Measurements from ENCODE around the gene SMTNL2.
"Not testable (repeated sequence)": the region's sequence is repeated elsewhere in the genome, so short reads cannot be mapped to it uniquely, and the experiment has no call there.

The SMTNL2 gene

DNA sequence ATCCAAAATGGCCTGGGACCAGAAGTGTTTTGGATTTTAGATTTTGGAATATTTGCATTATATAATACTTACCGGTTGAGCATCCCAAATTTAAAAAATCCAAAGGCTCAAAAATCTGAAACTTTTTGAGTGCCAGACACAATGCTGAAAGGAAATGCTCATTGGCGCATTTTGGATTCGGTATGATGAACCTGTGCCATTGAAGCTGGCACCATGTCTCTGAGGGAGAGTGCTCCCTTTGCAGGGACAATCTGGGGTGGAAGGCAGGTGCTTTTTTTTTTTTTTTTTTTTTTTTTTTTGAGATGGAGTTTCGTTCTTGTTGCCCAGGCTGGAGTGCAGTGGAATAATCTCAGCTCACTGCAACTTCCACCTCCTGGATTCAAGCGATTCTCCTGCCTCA lies 17.7 kb downstream of the SMTNL2 start:
- no peak for DNase-seq (ENCODE audit: low read depth in 2 of 2)
- H3K4me3 ChIP-seq (replicated peaks in 1 of 2; ENCODE audit: low read depth in 2 of 2, low read length in 2 of 2), result no peak overlapping the region
- TF ChIP-seq, protein P1, sequence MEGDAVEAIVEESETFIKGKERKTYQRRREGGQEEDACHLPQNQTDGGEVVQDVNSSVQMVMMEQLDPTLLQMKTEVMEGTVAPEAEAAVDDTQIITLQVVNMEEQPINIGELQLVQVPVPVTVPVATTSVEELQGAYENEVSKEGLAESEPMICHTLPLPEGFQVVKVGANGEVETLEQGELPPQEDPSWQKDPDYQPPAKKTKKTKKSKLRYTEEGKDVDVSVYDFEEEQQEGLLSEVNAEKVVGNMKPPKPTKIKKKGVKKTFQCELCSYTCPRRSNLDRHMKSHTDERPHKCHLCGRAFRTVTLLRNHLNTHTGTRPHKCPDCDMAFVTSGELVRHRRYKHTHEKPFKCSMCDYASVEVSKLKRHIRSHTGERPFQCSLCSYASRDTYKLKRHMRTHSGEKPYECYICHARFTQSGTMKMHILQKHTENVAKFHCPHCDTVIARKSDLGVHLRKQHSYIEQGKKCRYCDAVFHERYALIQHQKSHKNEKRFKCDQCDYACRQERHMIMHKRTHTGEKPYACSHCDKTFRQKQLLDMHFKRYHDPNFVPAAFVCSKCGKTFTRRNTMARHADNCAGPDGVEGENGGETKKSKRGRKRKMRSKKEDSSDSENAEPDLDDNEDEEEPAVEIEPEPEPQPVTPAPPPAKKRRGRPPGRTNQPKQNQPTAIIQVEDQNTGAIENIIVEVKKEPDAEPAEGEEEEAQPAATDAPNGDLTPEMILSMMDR (IDR thresholded peaks at IDR 0.05; ENCODE audit: low read depth, low read length), result no peak

DNA sequence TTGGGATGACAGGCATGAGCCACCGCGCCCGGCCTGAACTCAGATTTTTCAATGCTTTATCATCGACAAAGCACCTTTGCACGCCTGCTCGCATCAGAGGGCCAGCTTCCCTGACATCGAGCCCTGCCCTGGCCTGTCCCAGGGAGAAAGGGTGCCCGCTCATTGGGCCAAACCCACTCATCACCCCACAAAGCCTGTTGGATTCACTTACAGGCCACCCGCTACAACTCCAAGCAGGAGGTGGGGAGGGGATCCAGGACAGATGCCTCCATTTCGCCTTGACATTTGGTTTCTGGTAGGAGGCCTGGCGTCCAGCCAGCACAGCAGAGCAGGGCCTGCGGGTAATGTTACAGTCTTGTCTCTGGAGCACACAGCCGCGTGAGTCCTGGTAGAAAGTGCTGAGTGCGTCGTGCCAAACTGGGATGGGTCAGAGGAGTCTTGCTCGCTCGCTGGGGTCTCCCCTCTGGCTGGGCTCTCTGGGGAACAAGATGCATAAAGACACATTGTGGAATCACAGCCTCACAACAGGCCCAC lies 19.8 kb downstream of the SMTNL2 start:
- H3K4me3 ChIP-seq (replicated peaks in 1 of 2; ENCODE audit: low read depth in 2 of 2, low read length in 2 of 2), result no peak overlapping the region
- TF ChIP-seq, protein P1 (IDR thresholded peaks at IDR 0.05; ENCODE audit: low read depth, low read length), result no peak
- peak; percentile 40 to 84 for DNase-seq (ENCODE audit: low read depth in 2 of 2)

DNA sequence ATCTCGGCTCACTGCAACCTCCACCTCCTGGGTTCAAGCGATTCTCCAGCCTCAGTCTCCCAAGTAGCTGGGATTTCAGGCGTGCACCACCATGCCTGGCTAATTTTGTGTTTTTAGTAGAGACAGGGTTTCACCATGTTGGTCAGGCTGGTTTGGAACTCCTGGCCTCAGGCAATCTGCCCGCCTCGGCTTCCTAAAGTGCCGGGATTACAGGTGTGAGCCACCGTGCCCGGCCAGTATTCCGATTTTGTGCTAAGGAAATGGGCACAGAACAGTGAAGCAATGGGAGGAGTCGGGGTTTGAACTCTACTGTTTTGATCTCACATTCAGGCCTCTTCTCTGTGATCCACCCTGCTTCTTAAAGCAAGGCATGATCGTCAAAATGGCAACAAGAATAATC lies 20.4 kb downstream of the SMTNL2 start:
- DNase-seq (ENCODE audit: low read depth in 2 of 2); H3K4me3 ChIP-seq (replicated peaks in 1 of 2; ENCODE audit: low read depth in 2 of 2, low read length in 2 of 2): not testable (repeated sequence)

DNA sequence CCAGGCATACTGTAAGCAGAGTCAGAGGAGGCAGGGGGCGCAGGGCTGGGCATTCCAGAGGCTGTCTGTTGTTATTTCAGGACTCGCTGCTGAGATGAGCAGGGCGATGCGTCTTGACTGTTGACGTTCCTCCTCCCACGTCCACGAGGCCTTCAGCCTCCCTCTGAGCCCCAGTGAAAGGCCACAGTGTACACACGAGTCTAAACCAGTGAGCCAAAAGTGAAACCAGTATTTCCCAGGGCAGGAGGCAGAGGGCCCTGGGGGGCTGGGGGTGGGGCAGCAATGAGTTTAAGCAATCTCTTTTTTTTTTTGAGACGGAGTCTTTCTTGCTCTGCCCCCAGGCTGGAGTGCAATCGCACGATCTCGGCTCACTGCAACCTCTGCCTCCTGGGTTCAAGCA lies 21.5 kb downstream of the SMTNL2 start:
- no peak overlapping the region for H3K4me3 ChIP-seq (replicated peaks in 1 of 2; ENCODE audit: low read depth in 2 of 2, low read length in 2 of 2)
- TF ChIP-seq, protein P1 (IDR thresholded peaks at IDR 0.05; ENCODE audit: low read depth, low read length), result no peak
- peak; percentile 54 to 75 for DNase-seq (ENCODE audit: low read depth in 2 of 2)

DNA sequence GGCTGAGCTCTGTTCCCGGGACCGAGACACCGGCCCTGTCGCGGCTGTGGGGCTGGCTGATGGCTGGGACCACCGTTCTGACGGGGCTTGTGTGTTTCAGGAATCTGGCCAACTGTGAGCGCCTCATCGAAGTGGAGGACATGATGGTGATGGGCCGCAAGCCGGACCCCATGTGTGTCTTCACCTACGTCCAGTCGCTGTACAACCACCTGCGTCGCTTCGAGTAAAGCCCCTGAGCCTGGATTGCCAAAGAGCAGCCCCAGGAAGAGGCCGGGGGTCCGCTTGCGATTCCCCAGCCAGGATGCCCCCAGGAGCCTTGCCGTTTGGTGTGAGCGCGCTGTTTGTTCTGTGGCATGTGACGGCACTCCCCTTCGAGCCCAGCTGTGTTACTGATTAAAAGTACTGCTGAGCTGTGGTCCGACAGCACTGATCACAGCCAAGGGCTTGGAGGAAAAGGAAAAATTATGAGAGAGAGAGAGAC lies 23.0 kb downstream of the SMTNL2 start:
- peak in 1 of 2 donors; percentile 50 for DNase-seq (ENCODE audit: low read depth in 2 of 2)
- TF ChIP-seq, protein P1 (IDR thresholded peaks at IDR 0.05; ENCODE audit: low read depth, low read length), result no peak
- H3K4me3 ChIP-seq (replicated peaks in 1 of 2; ENCODE audit: low read depth in 2 of 2, low read length in 2 of 2), result no peak overlapping the region

DNA sequence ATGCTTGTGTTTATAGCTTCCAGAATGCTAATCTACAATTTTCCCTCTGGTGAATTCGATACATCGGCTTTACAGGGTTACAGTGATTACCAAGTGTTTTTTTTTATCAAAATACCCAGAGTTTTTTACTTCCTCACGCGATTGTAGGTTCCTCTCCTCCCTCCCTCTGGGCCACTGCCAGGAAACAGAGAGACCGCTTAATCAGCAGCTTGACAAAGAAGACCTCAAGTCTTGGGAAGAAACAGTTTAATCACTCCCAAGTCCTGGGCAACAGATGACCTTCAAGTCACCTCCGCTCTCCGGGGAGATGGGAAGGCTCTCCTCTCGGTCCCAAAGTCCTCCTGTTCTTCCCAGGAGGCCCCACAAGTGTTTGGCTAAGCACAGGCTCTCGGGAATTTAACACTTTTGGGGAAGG lies 23.5 kb downstream of the SMTNL2 start:
- DNase-seq (ENCODE audit: low read depth in 2 of 2), result peak; percentile 67 to 85
- TF ChIP-seq, protein P1 (IDR thresholded peaks at IDR 0.05; ENCODE audit: low read depth, low read length), result no peak
- H3K4me3 ChIP-seq (replicated peaks in 1 of 2; ENCODE audit: low read depth in 2 of 2, low read length in 2 of 2), result no peak overlapping the region

DNA sequence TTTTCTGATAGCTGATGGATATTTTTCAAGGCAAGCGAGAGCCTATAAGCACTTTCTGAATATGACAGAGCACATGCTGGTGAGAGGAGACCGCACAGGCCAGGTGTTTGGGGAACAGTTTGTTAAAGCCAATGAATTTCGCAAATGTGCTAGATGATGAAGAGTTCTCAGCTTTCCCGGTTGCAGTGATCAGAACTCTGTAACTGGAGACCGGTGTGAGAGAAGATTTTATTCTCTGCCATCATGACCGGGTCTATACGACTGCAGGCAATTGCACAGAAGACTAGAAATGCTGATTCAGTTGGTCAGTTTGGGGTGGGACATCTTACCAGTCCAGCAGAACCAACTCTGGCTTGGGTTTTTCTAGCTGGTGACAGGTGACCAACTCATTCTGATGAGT lies 25.4 kb downstream of the SMTNL2 start:
- DNase-seq (ENCODE audit: low read depth in 2 of 2), result no peak
- no peak overlapping the region for H3K4me3 ChIP-seq (replicated peaks in 1 of 2; ENCODE audit: low read depth in 2 of 2, low read length in 2 of 2)
- TF ChIP-seq, protein P1 (IDR thresholded peaks at IDR 0.05; ENCODE audit: low read depth, low read length), result no peak
